ENCODE measurements around the gene TTLL5. TPM values are rescaled to one million over a fixed set of nuclear protein-coding genes. Genes with fewer than 3 reads are reported as not detected.

The TTLL5 gene
- polyA plus RNA-seq, 1 experiment: 24.1 TPM

DNA sequence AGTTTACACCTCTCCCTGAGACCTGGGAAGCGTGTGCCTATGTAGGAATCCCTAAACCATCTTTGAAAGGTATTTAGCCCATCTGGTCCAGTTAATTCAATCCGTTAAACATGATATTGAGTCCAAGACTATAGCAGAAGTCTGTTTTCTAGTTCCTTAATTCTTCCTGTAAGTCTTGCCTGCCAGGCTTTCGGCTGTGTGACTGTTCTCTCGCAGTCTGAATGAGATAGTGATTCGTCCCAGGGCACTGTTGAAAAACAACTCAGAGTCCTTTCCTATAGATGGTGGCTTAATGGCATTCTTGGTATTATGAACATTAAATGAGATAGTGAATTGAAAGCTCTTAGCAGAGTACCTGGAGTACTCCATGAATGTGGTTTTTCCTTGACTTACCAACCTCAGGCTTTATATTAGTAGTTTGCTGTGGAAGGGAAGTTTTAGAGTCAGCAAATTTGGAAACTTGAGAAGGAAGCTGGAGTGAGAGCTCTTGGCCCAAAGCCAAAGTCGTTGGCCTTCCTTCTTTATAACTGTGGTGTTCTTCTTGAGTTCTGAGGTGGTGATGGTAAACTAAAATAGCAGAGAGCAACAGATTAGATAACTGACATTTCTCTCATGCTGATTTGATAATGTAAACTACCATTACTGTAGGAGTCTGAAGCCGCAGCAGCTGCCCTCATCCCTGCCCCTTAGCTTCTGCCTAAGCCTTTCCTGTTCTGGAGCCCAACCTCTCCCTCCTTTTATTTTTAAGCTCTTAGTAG, 244.3 kb downstream of the TTLL5 start:
- no peak overlapping the region for H3K27ac ChIP-seq (ENCODE audit: low read depth, low read length)
- no peaks in the 10 kb centered on the region for H3K27me3 ChIP-seq (ENCODE audit: control insufficient read depth, insufficient read depth, low read length)
- POLR2A ChIA-PET: interaction anchor here (2.6 kb wide), 1 partner anchor 77 kb away, joined by 10 read pairs; the partner anchor contains the start of gene TGFB3
- CTCF ChIA-PET: interaction anchor here (0.5 to 5.5 kb wide), 34 partner anchors 12 to 232 kb away, joined by 3 to 94 read pairs (median 10); partner anchors contain the start of genes IFT43 and TGFB3
- no peaks in the 10 kb centered on the region for H3K9me3 ChIP-seq (ENCODE audit: control insufficient read depth, insufficient read depth, low read length)
- no peak overlapping the region for H3K4me3 ChIP-seq (ENCODE audit: low read depth, low read length)
- no peak for DNase-seq (ENCODE audit: low read depth, low spot score)
- TF ChIP-seq, protein P1, sequence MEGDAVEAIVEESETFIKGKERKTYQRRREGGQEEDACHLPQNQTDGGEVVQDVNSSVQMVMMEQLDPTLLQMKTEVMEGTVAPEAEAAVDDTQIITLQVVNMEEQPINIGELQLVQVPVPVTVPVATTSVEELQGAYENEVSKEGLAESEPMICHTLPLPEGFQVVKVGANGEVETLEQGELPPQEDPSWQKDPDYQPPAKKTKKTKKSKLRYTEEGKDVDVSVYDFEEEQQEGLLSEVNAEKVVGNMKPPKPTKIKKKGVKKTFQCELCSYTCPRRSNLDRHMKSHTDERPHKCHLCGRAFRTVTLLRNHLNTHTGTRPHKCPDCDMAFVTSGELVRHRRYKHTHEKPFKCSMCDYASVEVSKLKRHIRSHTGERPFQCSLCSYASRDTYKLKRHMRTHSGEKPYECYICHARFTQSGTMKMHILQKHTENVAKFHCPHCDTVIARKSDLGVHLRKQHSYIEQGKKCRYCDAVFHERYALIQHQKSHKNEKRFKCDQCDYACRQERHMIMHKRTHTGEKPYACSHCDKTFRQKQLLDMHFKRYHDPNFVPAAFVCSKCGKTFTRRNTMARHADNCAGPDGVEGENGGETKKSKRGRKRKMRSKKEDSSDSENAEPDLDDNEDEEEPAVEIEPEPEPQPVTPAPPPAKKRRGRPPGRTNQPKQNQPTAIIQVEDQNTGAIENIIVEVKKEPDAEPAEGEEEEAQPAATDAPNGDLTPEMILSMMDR (IDR thresholded peaks at IDR 0.05; ENCODE audit: low read depth, low read length): no peak

DNA sequence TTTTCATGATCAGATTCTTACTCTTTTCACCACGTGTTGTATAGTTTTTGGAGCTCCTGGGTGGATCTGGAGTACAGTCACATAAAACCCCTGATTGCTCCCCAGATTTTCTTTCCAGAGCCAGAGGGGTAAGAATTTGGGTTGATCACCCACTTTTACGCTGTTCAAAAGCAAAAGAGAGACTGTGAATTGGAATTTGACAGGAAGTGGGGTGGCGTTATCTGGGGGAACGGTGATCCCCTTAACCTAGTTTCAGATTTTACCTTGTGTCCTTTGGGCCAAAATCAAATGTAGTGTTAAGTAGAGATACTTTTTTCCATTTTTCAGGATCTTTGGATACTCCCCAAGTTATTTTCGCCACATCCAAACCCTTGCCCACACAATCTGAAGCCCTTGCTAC, 245.2 kb downstream of the TTLL5 start:
- TF ChIP-seq, protein P1 (IDR thresholded peaks at IDR 0.05; ENCODE audit: low read depth, low read length): no peak
- ChIA-PET POLR2A (interaction anchor here (0.7 to 2.6 kb wide), 2 partner anchors 73 to 76 kb away, joined by 3 to 10 read pairs; partner anchors contain the start of gene TGFB3), CTCF (interaction anchor here (0.6 to 5.5 kb wide), 66 partner anchors 8 to 481 kb away, joined by 3 to 94 read pairs (median 5); partner anchors contain the start of genes ERG28, IFT43 and TGFB3)
- DNase-seq (ENCODE audit: low read depth, low spot score): no peak
- Histone ChIP-seq H3K27me3 (ENCODE audit: control insufficient read depth, insufficient read depth, low read length) (no peaks in the 10 kb centered on the region), H3K27ac (ENCODE audit: low read depth, low read length) (no peak overlapping the region), H3K4me3 (ENCODE audit: low read depth, low read length) (no peak overlapping the region), H3K9me3 (ENCODE audit: control insufficient read depth, insufficient read depth, low read length) (no peaks in the 10 kb centered on the region)

DNA sequence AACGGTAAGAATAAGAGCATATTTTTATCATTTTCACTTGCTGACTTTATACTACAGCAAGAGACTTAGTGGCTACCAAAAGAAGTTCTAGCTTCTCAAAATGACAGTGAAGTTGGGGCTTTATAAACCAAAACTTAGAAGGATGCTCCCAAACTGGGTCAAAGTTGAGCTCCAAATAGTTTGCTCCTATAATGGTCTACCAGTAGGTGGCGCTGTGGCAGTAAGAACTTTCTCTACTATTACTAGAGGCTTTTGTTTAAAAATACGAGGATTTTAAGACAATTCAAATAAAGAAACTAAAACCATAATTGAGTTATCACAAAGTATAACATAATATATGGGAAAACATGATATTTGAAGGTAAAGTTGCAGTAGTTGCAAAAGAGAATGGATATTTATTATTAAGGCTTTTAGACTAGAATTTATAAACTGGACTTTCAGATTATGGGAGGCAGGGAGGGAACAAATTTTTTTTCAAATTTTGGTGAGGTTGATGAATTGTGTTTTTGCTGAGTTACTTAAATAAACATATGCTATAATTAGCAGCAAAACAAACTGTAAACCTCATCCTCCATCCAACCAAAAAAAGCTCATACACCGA, 245.7 kb downstream of the TTLL5 start:
- DNase-seq (ENCODE audit: low read depth, low spot score): peak; percentile 36
- H3K4me3 ChIP-seq (ENCODE audit: low read depth, low read length): no peak overlapping the region
- H3K27me3 ChIP-seq (ENCODE audit: control insufficient read depth, insufficient read depth, low read length): no peaks in the 10 kb centered on the region
- TF ChIP-seq, protein P1 (IDR thresholded peaks at IDR 0.05; ENCODE audit: low read depth, low read length): peak; percentile 88
- POLR2A ChIA-PET: interaction anchor here (0.5 to 2.6 kb wide), 3 partner anchors 13 to 75 kb away, joined by 3 to 10 read pairs (median 6); partner anchors contain the start of gene TGFB3
- H3K9me3 ChIP-seq (ENCODE audit: control insufficient read depth, insufficient read depth, low read length): no peaks in the 10 kb centered on the region
- CTCF ChIA-PET: interaction anchor here (0.6 to 5.5 kb wide), 68 partner anchors 8 to 480 kb away, joined by 3 to 94 read pairs (median 5); partner anchors contain the start of genes ERG28, IFT43 and TGFB3
- H3K27ac ChIP-seq (ENCODE audit: low read depth, low read length): no peak overlapping the region

DNA sequence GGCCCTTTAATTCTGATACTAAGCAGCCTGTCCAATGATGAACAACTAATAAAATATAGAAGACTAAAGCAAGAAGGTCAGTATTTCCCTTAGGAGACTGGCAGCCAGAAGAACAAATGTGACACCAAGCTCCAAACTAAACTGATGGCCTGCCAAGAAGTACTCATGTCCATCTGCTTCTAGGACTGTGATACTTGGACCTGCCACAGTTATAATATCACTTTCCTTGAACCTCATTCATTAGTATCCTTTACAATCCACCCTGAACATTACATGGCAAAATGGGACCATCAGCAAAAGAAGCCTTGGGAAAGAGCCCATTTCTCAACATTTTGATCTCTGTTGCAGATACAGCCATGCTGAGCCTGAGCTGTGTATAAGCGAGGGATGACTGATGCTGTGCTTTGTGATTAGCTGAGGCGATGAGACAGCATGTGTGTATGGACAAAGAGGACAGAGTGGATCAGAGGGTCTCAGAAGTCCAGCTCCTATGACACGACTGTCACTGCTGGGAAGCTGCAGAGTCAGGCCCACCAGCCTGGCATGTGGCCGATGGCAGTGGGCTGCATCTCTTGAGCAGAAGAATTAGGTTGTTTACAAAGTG, 246.8 kb downstream of the TTLL5 start:
- H3K27me3 ChIP-seq (ENCODE audit: control insufficient read depth, insufficient read depth, low read length): no peaks in the 10 kb centered on the region
- H3K9me3 ChIP-seq (ENCODE audit: control insufficient read depth, insufficient read depth, low read length): no peaks in the 10 kb centered on the region
- ChIA-PET CTCF (interaction anchor here (0.7 to 5.5 kb wide), 34 partner anchors 10 to 479 kb away, joined by 3 to 94 read pairs (median 8); partner anchors contain the start of gene TGFB3), POLR2A (interaction anchor here (0.7 kb wide), 1 partner anchor 244 kb away, joined by 3 read pairs; no protein-coding TSS in a partner anchor)
- DNase-seq (ENCODE audit: low read depth, low spot score): no peak
- TF ChIP-seq, protein P1 (IDR thresholded peaks at IDR 0.05; ENCODE audit: low read depth, low read length): no peak
- no peak overlapping the region for H3K4me3 ChIP-seq (ENCODE audit: low read depth, low read length)
- no peak overlapping the region for H3K27ac ChIP-seq (ENCODE audit: low read depth, low read length)
